ENCODE measurements around the gene GATM. TPM values are rescaled to one million over a fixed set of nuclear protein-coding genes. Genes with fewer than 3 reads are reported as not detected.

Gene GATM
- total RNA-seq, 1 experiment from 2014 or later = 10.7 TPM

DNA sequence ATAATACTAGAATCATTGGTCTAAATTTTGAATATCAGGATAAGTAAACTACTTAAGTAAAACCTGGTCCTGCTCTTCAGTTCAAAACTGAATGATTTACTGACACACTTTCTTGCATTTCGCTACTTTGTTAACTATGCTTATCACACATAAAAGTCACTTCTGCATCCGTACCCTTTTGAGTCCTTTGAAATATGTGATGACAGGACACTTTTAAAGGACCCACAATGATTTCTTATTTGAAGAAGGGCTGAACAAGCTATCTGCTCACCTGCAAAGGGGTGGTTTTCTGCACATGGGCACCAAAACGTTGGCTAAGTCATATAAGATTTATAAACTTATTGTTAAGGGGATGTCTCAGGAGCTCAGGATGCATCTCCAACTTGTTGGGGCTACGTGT, 15.0 kb downstream of the GATM start:
- Histone ChIP-seq H2BK15ac (ENCODE audit: low read depth, low read length) (no peak overlapping the region), H2BK120ac (ENCODE audit: low read depth, low read length, poor library complexity, severe bottlenecking) (no peak overlapping the region), H3K18ac (ENCODE audit: insufficient read length, low read depth, low read length) (no peak overlapping the region), H3K23me2 (ENCODE audit: insufficient read length, low read depth, low read length, poor library complexity, severe bottlenecking) (no peaks in the 10 kb centered on the region), H4K5ac (ENCODE audit: insufficient read length, low read depth, low read length) (no peak overlapping the region), H3K4ac (ENCODE audit: low read depth, low read length) (no peak overlapping the region), H2AK5ac (ENCODE audit: insufficient read length, low read length) (no peak overlapping the region), H2BK20ac (ENCODE audit: low read depth, low read length, poor library complexity, severe bottlenecking) (no peak overlapping the region), H4K8ac (replicated peaks; ENCODE audit: insufficient read length, low read depth, low read length) (no peak overlapping the region), H3K14ac (ENCODE audit: insufficient read depth, low read length) (no peak overlapping the region), H3K4me1 (ENCODE audit: insufficient read depth, low read length) (no peaks in the 10 kb centered on the region), H3K27me3 (ENCODE audit: insufficient read depth, low read length) (no peaks in the 10 kb centered on the region), H3K79me1 (ENCODE audit: insufficient read depth, low read depth, low read length, poor library complexity, severe bottlenecking) (no peaks in the 10 kb centered on the region), H2BK12ac (ENCODE audit: insufficient read length, low read depth, low read length) (no peak overlapping the region), H3K27ac (ENCODE audit: insufficient read length, low read depth, low read length) (no peak overlapping the region), H4K91ac (ENCODE audit: insufficient read length, low read depth, low read length) (no peak overlapping the region), H4K20me1 (ENCODE audit: control insufficient read depth, insufficient read depth, insufficient read length) (no peaks in the 10 kb centered on the region), H2BK5ac (ENCODE audit: insufficient read length, low read length) (no peak overlapping the region), H3K56ac (ENCODE audit: insufficient read length, low read depth, low read length) (no peak overlapping the region), H3K23ac (ENCODE audit: insufficient read length, low read depth, low read length) (no peak overlapping the region), H2AFZ (ENCODE audit: low read length) (no peak overlapping the region), H3T11ph (ENCODE audit: low read length) (no peak overlapping the region), H3K9me3 (ENCODE audit: control insufficient read depth, low read depth, low read length) (no peaks in the 10 kb centered on the region), H3K79me2 (ENCODE audit: insufficient read depth, low read length) (no peaks in the 10 kb centered on the region), H3K4me2 (ENCODE audit: insufficient read depth, insufficient read length, low read length) (no peak overlapping the region), H3K9ac (ENCODE audit: extremely low read depth, insufficient read length, low read length) (no peak overlapping the region)
- Mint-ChIP-seq H3K36me3 (ENCODE audit: insufficient read depth in 1 of 3, low read depth in 3 of 3) (no peaks in the 10 kb centered on the region; a peak in 1 of 7 replicates), H3K4me1 (no peaks in the 10 kb centered on the region), H3K27me3 (ENCODE audit: low read depth) (no peaks in the 10 kb centered on the region), H3K4me3 (no peak overlapping the region), H3K27ac (no peak overlapping the region), H3K9me3 (no peaks in the 10 kb centered on the region)
- TF ChIP-seq CTCF (conservative IDR thresholded peaks at IDR 0.05) = no peak
- WGBS (ENCODE audit: extremely low coverage, insufficient read length, low lambda C conversion rate) = no CpG with 5 or more reads among the region's 4 CpGs
- no peak for DNase-seq

All from H9 (cell line).